SU-DHL-6 (cell line): Measurements from ENCODE around the gene CCR5AS.

Experiments
- CTCF ChIP-seq: fragments of 200-600 bp; sonication (generic); IDR thresholded peaks from one replicate; pipeline ENCODE4 v1.5.1; 2017; ENCODE audit warnings: antibody characterized with exemption, mild to moderate bottlenecking, low read length, moderate library complexity; ENCODE audit not compliant: insufficient read depth, poor library complexity, severe bottlenecking
- EZH2phosphoT487 ChIP-seq: fragments of 200-600 bp; sonication (generic), shearing (Covaris generic); conservative IDR thresholded peaks from 2 replicates; pipeline ENCODE4 v1.6.1; 2018; ENCODE audit warnings: mild to moderate bottlenecking, antibody characterized with exemption, low read length, moderate library complexity, mixed read lengths

DNA sequence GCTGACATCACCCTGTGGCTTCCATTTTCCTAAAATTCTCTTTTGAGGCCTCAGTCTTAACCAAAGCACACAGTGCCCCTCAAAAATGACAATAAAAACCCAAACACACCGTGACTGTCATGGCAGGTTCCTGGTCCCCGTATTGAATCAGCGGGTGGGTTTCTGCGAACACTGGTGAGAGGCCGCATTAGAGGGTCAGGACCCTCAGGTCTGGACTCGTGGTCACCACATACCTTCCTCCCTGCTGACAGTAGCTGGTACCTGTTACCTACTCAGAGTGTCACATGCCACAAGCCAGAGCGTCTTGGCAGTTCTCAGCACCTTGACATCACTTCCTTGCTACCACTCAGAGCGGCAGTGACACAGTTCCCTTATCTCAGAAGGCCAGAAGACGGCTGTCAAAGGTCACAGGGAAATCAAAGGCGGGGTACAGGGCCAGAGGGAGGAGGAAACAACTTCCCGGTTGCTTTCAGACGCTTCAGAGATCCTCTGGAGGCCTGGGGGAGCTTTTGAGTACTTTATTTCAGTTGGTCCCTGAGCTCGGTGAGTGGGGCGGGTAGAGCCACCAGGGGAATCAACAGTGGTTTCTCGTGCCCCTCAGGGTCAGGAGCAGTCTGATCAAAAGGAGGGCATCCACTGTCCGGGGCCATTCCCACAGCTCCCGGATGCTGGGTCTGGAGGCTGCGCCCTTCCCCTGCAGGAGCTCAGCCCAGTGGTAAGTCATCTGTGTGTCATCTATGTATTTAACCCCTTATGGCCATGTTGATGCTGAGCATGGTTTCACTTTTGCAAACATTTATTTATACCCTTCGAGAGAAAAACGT lies at the start of gene CCR5AS, which contains the start of gene CCRL2:
- TF ChIP-seq CTCF (no peak), EZH2phosphoT487 (no peak)
